ENCODE measurements around the gene PMM2.

PMM2 gene

GRCh38 chr16:8851761-8852403 lies 54.2 kb downstream of the PMM2 start:
- no peak for DNase-seq (ENCODE audit: low spot score)

DNA sequence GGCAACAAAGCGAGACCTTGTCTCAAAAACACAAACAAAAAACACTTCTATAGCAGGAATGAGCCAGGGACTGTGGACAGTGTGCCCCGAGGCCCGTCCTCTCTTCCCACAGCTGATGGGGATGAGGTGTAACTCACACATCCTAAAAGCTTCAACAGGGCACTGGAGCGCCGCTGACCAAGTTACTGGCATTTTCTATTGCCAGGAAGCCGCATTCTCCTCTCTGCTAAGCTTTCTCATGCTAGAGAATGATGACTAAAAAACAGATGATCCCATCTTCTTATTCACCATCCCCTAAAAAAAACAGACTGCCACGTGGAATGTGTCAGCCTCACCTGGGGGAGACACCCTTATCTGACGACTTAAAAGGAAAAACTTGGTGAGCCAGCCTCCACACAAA lies 54.9 kb downstream of the PMM2 start:
- peak; percentile 27 for DNase-seq (ENCODE audit: low spot score)

GRCh38 chr16:8853150-8853549 lies 55.5 kb downstream of the PMM2 start:
- no peak for DNase-seq (ENCODE audit: low spot score)

GRCh38 chr16:8853611-8854010 lies 56.0 kb downstream of the PMM2 start:
- no peak for DNase-seq (ENCODE audit: low spot score)

DNA sequence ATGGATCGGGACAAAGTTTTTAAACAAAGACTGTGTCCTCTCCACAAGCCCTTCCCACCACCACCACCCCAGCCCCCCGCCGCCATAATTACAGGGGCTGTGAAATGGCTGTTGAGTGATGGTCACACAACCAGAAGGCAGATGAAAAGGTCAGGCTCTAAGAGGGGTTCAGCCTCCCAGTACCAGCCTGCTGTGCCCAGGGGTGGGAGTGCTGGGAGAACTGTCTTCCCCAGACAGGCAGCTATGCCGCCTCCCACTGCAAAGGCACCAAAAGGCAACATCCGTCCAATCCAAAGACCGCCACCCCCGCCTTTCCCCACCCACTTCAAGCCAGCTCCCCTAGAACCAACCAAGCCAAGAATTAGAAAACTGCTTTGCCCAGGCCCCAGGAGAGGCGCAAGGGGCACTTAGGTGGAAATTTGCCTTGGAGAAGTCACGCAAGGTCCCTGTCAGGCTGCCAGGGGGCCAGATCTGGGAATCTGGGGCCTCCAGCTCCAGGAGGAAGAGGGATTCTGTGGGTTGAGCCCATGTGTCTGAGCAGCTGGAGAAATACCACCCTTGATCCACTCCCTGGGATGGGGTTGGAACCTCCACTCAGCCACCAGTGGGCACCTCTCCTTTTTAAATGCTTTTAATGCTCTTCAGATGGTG lies 56.8 kb downstream of the PMM2 start:
- DNase-seq (ENCODE audit: low spot score) = no peak

DNA sequence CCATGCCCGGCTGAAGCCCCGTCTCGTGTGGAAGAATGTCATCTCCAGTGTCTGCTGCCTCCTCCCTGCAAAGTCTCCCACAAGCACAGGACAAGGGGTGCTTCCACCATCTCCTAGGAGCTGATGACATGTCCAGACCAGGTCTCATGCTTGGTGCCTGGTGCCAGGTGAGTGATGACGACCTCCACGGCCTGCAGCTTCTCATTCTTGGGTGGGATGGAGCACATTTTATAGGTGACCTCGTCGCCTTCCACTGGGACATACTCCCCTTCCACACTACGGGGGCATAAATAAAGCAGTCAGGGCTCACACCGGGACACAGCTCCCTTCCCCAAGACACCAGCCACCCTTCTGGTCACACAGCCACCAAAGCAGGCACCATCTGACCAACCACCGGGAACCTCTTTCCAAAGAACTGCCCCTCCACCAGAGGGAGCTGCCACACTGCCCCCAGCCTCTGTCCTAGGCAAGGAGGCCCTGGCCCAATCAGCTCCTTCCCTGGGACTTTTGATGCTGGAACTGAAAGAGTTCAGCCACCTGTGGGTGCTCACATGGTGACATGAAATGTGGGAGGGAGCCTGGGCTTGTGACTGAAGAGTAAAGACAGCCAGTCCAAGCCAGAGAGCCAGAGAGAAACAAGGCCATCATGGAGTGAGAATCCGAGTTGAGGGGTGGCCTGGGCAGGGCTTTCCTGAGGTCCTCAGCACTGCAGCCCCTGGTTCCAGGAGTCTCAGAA lies 57.6 kb downstream of the PMM2 start:
- DNase-seq (ENCODE audit: low spot score) = no peak

GRCh38 chr16:8855972-8856371 lies 58.3 kb downstream of the PMM2 start:
- DNase-seq (ENCODE audit: low spot score) = no peak

- no peak for DNase-seq (ENCODE audit: low spot score)
Observed at GRCh38 chr16:8858994-8859912, 61.6 kb downstream of the PMM2 start.

GRCh38 chr16:8859913-8860881 lies 62.6 kb downstream of the PMM2 start:
- DNase-seq (ENCODE audit: low spot score) = no peak

GRCh38 chr16:8861563-8862308 lies 64.1 kb downstream of the PMM2 start:
- DNase-seq (ENCODE audit: low spot score) = no peak

DNA sequence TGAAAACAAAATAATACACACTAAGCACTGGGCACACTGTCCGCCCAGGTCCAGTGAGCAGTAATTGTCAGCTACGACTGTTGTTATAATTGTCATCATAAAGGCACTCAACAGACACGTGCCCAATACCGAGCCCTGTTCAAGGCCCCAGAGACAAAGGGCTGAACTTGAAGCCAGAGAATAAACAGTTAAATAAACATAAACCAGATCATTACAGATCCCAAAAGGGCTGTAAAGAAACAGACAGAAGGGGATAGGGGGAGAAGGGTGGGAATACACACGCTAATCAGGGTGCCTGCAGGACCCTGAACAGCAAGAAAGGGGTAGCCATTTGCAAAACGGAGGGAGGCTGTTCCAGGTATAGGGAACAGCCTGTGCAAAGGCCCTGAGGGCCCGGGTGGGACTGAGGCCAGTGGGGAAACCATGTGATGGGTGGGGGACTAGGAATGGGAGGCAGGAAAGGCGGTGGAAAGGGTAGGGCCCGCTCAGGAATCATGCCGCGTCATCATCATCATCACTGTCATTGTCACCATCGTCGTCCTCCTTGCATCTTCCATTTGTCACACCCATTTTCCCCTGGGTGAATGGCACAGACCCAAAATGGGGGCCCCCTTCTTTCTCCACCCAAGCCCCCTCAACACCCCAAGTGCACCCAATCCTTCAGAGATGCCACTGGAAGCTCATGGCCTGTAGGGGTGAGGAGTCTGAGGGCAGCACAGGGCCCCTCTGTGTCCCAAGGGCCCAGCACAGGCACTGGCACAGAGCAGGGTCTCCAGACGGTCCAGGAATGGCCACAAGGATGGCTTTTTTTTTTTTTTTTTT lies 64.9 kb downstream of the PMM2 start:
- no peak for DNase-seq (ENCODE audit: low spot score)

DNA sequence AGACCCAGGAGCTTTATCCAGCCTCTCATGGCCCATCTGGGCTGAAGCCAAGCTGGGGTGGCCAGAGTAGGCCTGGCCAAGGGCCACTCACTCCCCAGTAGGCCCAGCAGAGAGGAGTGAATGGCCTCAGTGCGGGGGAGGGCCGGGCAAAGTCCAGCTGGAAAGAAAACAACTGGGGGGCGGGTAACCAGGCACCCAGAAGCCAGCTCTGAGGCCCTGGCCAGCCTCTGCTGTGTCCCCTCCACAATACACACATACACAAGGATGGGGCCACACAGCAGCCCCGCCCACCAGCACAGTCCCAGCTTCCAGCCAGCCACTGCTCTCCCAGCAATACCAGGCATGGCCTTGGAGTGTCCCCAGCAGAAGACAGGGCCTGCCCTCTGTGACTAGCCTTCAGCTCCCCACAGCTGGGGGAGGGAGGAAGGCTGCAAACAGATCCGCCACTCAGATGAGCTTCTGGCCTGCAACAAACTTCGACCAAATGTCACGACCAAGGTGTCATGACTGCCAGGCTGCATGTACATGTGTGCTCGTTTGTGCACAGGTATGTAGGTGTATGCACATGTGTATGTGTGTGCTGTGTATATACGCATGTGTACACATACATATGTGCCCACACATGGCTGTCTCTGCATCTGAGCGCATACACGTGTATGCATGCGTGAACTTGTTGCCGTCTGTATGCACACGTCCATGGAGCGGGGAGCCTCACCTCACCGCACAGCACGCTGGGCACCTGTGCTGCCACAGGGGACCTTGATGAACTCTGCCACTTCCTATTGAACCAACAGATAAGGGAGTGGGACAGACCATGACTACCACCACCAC lies 66.2 kb downstream of the PMM2 start:
- DNase-seq (ENCODE audit: low spot score) = peak; percentile 42

DNA sequence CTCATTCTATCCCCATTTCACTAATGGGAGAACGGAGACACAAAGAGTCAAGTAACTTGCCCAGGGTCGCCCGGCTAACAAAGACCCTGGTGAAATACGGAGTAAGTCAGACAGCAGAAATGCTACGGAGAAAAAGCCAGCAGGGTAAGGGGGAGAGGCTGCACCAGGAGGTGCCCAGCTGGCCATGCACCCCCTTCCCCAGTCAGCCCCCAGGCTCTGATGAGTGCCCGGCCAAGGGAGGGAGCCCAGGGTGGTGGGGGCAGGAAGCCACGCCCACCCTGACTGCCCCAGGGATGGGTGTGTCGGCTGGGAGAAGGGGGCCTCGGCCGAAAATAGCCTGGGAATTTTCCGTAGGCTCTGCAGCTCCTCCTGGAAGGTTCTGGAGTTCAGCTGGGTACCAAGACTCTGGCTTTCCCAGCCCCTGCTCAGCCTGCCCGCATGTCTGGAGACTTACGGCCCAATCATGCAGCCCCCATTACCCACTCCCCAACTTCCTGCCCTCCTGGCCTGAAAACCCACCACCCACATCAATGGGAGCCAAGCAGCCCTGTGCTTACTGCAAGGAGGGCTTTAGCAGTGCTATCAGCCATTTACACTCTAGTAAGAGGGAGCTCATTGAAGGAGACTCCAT lies 67.0 kb downstream of the PMM2 start:
- DNase-seq (ENCODE audit: low spot score) = no peak

DNA sequence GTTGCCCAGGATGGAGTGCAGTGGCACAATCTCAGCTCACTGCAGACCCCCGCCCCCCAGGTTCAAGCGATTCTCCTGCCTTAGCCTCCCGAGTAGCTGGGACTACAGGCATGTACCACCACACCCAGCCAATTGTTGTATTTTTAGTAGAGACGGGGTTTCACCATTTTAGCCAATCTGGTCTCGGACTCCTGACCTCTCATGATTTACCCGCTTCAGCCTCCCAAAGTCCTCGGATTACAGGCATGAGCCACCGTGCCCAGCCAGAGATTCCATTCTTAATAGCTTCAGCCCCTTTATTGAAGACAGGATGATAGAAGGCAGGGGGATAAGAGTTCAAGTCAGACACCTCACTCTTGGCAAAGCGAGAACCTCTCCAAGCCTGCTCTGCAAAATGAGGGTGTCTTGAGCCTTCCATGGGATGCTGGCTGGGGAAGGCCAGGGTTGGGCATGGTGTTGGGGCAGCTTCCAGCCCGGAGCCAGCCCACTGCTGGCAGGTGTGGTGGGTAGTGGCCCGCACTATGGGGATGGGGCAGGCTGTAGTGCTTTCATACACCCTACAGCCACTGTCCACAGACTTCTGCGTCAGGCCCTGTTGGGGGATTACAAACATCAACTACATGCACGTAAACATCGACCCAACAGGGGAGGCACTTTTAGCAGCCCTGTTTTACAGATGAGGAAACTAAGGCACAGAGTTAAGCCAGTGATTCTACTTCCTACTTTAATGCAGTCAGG lies 67.7 kb downstream of the PMM2 start:
- DNase-seq (ENCODE audit: low spot score) = no peak

DNA sequence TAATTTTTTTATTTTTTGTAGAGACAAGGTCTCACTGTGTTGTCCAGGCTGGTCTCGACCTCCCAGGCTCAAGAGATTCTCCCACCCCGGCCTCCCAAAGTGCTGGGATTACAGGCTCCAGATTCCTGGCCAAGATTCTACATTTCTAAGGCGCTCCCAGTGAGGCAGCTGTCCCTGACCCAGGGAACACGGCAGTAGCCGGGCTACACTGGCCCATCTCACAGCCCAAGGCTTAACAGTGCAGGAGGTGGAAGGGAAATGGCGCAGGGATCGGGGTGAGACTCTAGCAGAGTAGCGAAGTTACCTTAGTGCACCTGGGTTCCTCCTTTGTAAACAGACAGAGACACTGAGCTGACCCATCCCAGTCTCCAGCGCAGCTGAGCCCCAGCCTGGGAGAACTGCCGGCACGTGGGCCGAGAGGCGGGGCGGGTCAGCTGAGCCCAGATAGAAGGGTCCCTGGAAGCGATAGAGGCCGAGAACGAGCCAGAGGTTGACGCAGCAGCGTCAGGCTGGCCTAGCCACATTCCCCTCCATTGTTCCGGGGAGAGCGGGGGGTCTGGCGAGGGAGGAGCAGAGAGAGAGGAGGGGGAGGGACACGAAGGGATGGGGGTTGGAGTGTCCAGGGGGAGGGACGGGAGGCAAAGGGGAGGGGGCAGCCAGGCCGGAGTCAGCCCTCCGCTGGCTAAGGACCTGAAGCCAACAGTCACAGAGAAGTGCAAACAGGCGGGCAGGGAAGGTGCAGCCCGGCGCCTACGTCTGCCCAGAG lies 68.7 kb downstream of the PMM2 start:
- DNase-seq (ENCODE audit: low spot score) = no peak

DNA sequence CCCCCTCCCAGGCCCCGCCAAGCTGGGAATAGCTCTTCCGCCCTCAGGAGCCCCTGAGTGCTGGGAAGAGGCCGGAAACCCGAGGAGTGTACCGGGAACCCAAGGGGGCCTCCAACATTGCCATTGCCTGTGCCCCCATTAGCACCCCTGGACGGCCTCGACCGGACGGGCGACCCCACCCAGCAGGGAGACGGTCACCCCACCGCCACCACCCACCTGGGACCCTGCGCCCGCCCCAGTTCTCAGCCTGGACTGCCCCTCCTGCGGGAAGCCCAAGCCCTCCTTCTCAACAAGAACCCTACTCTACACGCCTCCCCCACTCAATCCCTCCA lies 69.2 kb downstream of the PMM2 start:
- no peak for DNase-seq (ENCODE audit: low spot score)
